ENCODE measurements around the gene TOR1AIP2.

TOR1AIP2 gene

GRCh38 chr1:179826626-179827280 is 50.9 kb downstream of the TOR1AIP2 start:
- FAIRE-seq, result no peak
- no peak for DNase-seq (ENCODE audit: low spot score)

GRCh38 chr1:179825798-179826460 is 51.7 kb downstream of the TOR1AIP2 start:
- DNase-seq (ENCODE audit: low spot score) (no peak), FAIRE-seq (no peak)

- no peak for FAIRE-seq
- no peak for DNase-seq (ENCODE audit: low spot score)
Observed at GRCh38 chr1:179825206-179825605, 52.4 kb downstream of the TOR1AIP2 start.

- FAIRE-seq, result no peak
Observed at GRCh38 chr1:179824265-179824664, 53.3 kb downstream of the TOR1AIP2 start.

GRCh38 chr1:179823693-179824092 is 53.9 kb downstream of the TOR1AIP2 start:
- FAIRE-seq (no peak), DNase-seq (ENCODE audit: low spot score) (no peak)

More at GRCh38 chr1:179824265-179824664, 53.3 kb downstream of the TOR1AIP2 start:
- no peak for DNase-seq (ENCODE audit: low spot score)

- DNase-seq (ENCODE audit: low spot score), result no peak
Observed at GRCh38 chr1:179822065-179822464, 55.5 kb downstream of the TOR1AIP2 start.

GRCh38 chr1:179821524-179821923 is 56.1 kb downstream of the TOR1AIP2 start:
- no peak for DNase-seq (ENCODE audit: low spot score)
- no peak for FAIRE-seq

More at GRCh38 chr1:179822065-179822464, 55.5 kb downstream of the TOR1AIP2 start:
- FAIRE-seq, result no peak

- no peak for DNase-seq (ENCODE audit: low spot score)
- FAIRE-seq, result no peak
Observed at GRCh38 chr1:179820226-179820970, 57.2 kb downstream of the TOR1AIP2 start.

- FAIRE-seq, result no peak
- DNase-seq (ENCODE audit: low spot score), result peak; percentile 27
Observed at GRCh38 chr1:179818743-179819173, 58.8 kb downstream of the TOR1AIP2 start.

- FAIRE-seq, result no peak
Observed at GRCh38 chr1:179818260-179818659, 59.3 kb downstream of the TOR1AIP2 start.

GRCh38 chr1:179817789-179818188 is 59.8 kb downstream of the TOR1AIP2 start:
- FAIRE-seq, result no peak

More at GRCh38 chr1:179818260-179818659, 59.3 kb downstream of the TOR1AIP2 start:
- DNase-seq (ENCODE audit: low spot score), result no peak

GRCh38 chr1:179817056-179817455 is 60.5 kb downstream of the TOR1AIP2 start:
- no peak for DNase-seq (ENCODE audit: low spot score)
- FAIRE-seq, result no peak

More at GRCh38 chr1:179817789-179818188, 59.8 kb downstream of the TOR1AIP2 start:
- DNase-seq (ENCODE audit: low spot score), result no peak

GRCh38 chr1:179816196-179816960 is 61.2 kb downstream of the TOR1AIP2 start:
- FAIRE-seq, result no peak
- no peak for DNase-seq (ENCODE audit: low spot score)

- no peak for DNase-seq (ENCODE audit: low spot score)
- FAIRE-seq, result no peak
Observed at GRCh38 chr1:179815641-179816040, 62.0 kb downstream of the TOR1AIP2 start.

- peak; percentile 76 for DNase-seq (ENCODE audit: low spot score)
- no peak for FAIRE-seq
Observed at GRCh38 chr1:179814546-179814838, 63.1 kb downstream of the TOR1AIP2 start.

GRCh38 chr1:179813626-179814545 is 63.7 kb downstream of the TOR1AIP2 start:
- FAIRE-seq (no peak), DNase-seq (ENCODE audit: low spot score) (no peak)

- FAIRE-seq (no peak), DNase-seq (ENCODE audit: low spot score) (no peak)
Observed at GRCh38 chr1:179812501-179813292, 64.9 kb downstream of the TOR1AIP2 start.

GRCh38 chr1:179810367-179810715 is 67.3 kb downstream of the TOR1AIP2 start:
- no peak for DNase-seq (ENCODE audit: low spot score)
- FAIRE-seq, result no peak

GRCh38 chr1:179809506-179810366 is 67.9 kb downstream of the TOR1AIP2 start:
- FAIRE-seq, result no peak

More at GRCh38 chr1:179809506-179810366, 67.9 kb downstream of the TOR1AIP2 start:
- peak; percentile 71 for DNase-seq (ENCODE audit: low spot score)
